Measurements from ENCODE around the gene L3MBTL4.

DNA sequence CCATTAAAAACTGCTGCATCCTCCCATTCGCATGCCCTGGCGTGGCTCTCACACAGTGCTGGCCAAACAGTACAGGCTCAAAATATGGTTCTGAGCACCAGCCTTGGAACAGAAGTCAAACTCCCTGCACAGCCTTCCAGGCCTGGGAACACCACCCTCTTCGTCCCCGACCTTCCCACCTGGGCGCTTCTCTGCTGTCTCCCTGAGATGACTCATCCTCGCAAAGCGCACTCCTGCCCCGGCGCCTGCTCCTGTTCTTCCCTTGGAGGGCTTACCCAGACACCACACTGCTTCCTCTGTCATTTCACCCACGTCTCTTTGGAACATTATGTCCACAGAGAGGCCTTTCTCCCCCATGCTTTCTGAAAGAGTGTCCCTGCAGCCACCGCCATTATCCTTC, 172.7 kb downstream of the L3MBTL4 start:
- TF ChIP-seq POLR2AphosphoS5 (IDR thresholded peaks at IDR 0.05; ENCODE audit: low read depth, low read length), result no peak
- no peak for TF ChIP-seq EZH2phosphoT487 (IDR thresholded peaks at IDR 0.05; ENCODE audit: borderline replicate concordance, low read depth)
- TF ChIP-seq JUND (IDR thresholded peaks at IDR 0.05), result no peak
- TF ChIP-seq RAD21 (IDR thresholded peaks at IDR 0.05; ENCODE audit: low read length), result no peak
- TF ChIP-seq, protein P1, sequence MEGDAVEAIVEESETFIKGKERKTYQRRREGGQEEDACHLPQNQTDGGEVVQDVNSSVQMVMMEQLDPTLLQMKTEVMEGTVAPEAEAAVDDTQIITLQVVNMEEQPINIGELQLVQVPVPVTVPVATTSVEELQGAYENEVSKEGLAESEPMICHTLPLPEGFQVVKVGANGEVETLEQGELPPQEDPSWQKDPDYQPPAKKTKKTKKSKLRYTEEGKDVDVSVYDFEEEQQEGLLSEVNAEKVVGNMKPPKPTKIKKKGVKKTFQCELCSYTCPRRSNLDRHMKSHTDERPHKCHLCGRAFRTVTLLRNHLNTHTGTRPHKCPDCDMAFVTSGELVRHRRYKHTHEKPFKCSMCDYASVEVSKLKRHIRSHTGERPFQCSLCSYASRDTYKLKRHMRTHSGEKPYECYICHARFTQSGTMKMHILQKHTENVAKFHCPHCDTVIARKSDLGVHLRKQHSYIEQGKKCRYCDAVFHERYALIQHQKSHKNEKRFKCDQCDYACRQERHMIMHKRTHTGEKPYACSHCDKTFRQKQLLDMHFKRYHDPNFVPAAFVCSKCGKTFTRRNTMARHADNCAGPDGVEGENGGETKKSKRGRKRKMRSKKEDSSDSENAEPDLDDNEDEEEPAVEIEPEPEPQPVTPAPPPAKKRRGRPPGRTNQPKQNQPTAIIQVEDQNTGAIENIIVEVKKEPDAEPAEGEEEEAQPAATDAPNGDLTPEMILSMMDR (IDR thresholded peaks at IDR 0.05), result no peak
- TF ChIP-seq SIN3A (IDR thresholded peaks at IDR 0.05; ENCODE audit: borderline replicate concordance, low read depth, low read length), result no peak
- no peak for TF ChIP-seq NFIC (IDR thresholded peaks at IDR 0.05; ENCODE audit: borderline replicate concordance)
- TF ChIP-seq, protein P2, sequence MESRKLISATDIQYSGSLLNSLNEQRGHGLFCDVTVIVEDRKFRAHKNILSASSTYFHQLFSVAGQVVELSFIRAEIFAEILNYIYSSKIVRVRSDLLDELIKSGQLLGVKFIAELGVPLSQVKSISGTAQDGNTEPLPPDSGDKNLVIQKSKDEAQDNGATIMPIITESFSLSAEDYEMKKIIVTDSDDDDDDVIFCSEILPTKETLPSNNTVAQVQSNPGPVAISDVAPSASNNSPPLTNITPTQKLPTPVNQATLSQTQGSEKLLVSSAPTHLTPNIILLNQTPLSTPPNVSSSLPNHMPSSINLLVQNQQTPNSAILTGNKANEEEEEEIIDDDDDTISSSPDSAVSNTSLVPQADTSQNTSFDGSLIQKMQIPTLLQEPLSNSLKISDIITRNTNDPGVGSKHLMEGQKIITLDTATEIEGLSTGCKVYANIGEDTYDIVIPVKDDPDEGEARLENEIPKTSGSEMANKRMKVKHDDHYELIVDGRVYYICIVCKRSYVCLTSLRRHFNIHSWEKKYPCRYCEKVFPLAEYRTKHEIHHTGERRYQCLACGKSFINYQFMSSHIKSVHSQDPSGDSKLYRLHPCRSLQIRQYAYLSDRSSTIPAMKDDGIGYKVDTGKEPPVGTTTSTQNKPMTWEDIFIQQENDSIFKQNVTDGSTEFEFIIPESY (IDR thresholded peaks at IDR 0.05; ENCODE audit: borderline replicate concordance, low read depth), result no peak
- no peak for TF ChIP-seq RFX5 (IDR thresholded peaks at IDR 0.05; ENCODE audit: low read length)
- no peak for TF ChIP-seq MXI1 (IDR thresholded peaks at IDR 0.05; ENCODE audit: low read depth, low read length)

All from SK-N-SH (cell line).